Measurements from ENCODE around the gene ARID3B. TPM values are rescaled to one million over a fixed set of nuclear protein-coding genes. Genes with fewer than 3 reads are reported as not detected.
"Not testable (repeated sequence)": the region's sequence is repeated elsewhere in the genome, so short reads cannot be mapped to it uniquely, and the experiment has no call there.

ARID3B gene
- total RNA-seq, 5 donors from 2014 or later (not counting 1 experiment from before 2014, with no cell fraction given): 36.2 to 48.7 (median 42.9) TPM

- WGBS (ENCODE audit: insufficient coverage): no CpG with 5 or more reads among the region's 3 CpGs
- ChIA-PET CTCF (no interaction called here), POLR2A (interaction anchor here in 1 of 2 donors (0.7 kb wide), 1 partner anchor 94 kb away, joined by 3 read pairs; no protein-coding TSS in a partner anchor)
- no peaks in the 10 kb centered on the region for H3K27me3 ChIP-seq (replicated peaks in 1 of 2; ENCODE audit: control insufficient read depth in 2 of 2, extremely low read depth in 1 of 2, insufficient read depth in 2 of 2, low read length in 1 of 2)
- H3K27me3 Mint-ChIP-seq: no peaks in the 10 kb centered on the region
- DNase-seq: no peak
- no peak overlapping the region for H3K27ac Mint-ChIP-seq
- H3K4me3 Mint-ChIP-seq: no peak overlapping the region
- H3K4me3 ChIP-seq (ENCODE audit: control insufficient read depth in 1 of 2, extremely low read depth in 1 of 2, low read length in 1 of 2): no peak overlapping the region
- peaks cover 30% of the 10 kb centered on the region for H3K36me3 Mint-ChIP-seq
- H3K9me3 Mint-ChIP-seq: no peaks in the 10 kb centered on the region
- peaks cover 0 to 2% of the 10 kb centered on the region in 2 donors for H3K36me3 ChIP-seq (ENCODE audit: control insufficient read depth in 2 of 2, extremely low read depth in 1 of 2, insufficient read depth in 1 of 2, low read length in 1 of 2)
- H3K4me1 Mint-ChIP-seq: no peaks in the 10 kb centered on the region
- no peaks in the 10 kb centered on the region for H3K4me1 ChIP-seq (ENCODE audit: control insufficient read depth in 1 of 2, extremely low read depth in 1 of 2, insufficient read depth in 2 of 2, low read length in 2 of 2)
- no peaks in the 10 kb centered on the region for H3K9me3 ChIP-seq
- no peak overlapping the region for H3K27ac ChIP-seq (ENCODE audit: low read length)
- no peak for ATAC-seq (replicated peaks in 1 of 4)
Observed at GRCh38 chr15:74504418-74504817, 36.6 kb upstream of the ARID3B start.

DNA sequence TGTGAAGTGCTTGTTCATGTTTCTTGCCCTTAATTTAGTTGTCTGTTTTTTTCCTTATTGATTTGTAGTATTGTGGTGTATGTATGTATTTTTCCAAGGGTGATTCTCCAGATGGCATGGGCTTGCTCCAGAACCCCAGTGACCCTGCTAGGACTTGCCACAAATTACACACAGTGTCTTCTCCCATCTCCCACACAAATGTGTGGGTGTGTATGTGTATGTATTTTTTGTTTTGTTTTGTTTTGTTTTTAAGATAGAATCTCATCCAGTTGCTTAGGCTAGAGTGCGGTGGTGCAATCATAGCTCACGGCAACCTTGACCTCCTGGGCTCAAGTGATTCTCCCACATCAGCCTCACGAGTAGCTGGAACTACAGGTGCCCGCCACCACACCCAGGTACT is 36.2 kb upstream of the ARID3B start:
- no peaks in the 10 kb centered on the region for H3K9me3 ChIP-seq
- no peaks in the 10 kb centered on the region for H3K27me3 ChIP-seq (replicated peaks in 1 of 2; ENCODE audit: control insufficient read depth in 2 of 2, extremely low read depth in 1 of 2, insufficient read depth in 2 of 2, low read length in 1 of 2)
- H3K36me3 Mint-ChIP-seq: peaks cover 30% of the 10 kb centered on the region
- CTCF ChIA-PET: no interaction called here
- no peak overlapping the region for H3K27ac ChIP-seq (ENCODE audit: low read length)
- H3K9me3 Mint-ChIP-seq: no peaks in the 10 kb centered on the region
- H3K4me1 Mint-ChIP-seq: no peaks in the 10 kb centered on the region
- no peaks in the 10 kb centered on the region for H3K27me3 Mint-ChIP-seq
- H3K4me3 ChIP-seq (ENCODE audit: control insufficient read depth in 1 of 2, extremely low read depth in 1 of 2, low read length in 1 of 2): no peak overlapping the region
- no peak overlapping the region for H3K27ac Mint-ChIP-seq
- ATAC-seq (replicated peaks in 1 of 4) (no peak), DNase-seq (no peak)
- POLR2A ChIA-PET: no interaction called here
- H3K4me1 ChIP-seq (ENCODE audit: control insufficient read depth in 1 of 2, extremely low read depth in 1 of 2, insufficient read depth in 2 of 2, low read length in 2 of 2): no peaks in the 10 kb centered on the region
- H3K36me3 ChIP-seq (ENCODE audit: control insufficient read depth in 2 of 2, extremely low read depth in 1 of 2, insufficient read depth in 1 of 2, low read length in 1 of 2): peaks cover 0 to 2% of the 10 kb centered on the region in 2 donors
- H3K4me3 Mint-ChIP-seq: no peak overlapping the region
- 100% methylated on average over 1 of the region's 4 CpGs for WGBS (ENCODE audit: insufficient coverage)

DNA sequence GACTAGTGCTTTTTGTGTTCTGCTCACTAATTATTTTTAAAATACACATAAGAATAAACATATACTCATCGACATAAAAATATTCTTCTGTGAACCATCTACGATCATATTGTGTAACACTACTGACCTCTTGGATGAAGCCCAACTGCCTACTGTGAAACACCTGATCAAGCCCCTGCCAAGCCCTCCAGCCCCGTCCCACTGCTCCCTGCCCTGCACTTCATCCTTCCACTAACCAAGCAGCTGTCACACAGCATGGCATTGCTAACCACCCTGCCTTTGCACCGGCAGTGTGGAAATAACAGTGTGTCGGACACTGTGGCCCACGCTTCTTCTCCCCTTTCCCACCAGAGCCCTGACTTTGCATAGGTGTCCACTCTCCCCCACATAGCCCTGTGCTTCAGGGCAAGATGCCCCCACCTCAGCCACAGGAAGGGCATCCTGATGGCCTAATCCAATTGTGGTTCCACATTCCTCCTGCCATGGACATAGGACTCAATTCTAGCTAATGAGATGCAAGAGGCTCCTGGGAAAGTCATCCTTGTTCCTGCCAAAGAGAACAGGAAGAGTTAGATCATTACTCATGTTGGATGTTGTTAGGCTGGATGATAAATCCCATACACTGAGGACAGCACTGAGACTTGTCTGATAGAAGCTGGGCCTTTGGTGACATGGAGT is 35.0 kb upstream of the ARID3B start:
- H3K4me1 ChIP-seq (ENCODE audit: control insufficient read depth in 1 of 2, extremely low read depth in 1 of 2, insufficient read depth in 2 of 2, low read length in 2 of 2): no peaks in the 10 kb centered on the region
- no peak overlapping the region for H3K4me3 ChIP-seq (ENCODE audit: control insufficient read depth in 1 of 2, extremely low read depth in 1 of 2, low read length in 1 of 2)
- 100% methylated on average over 5 of the region's 6 CpGs for WGBS (ENCODE audit: insufficient coverage)
- DNase-seq (no peak), ATAC-seq (replicated peaks in 1 of 4) (no peak)
- H3K27me3 ChIP-seq (replicated peaks in 1 of 2; ENCODE audit: control insufficient read depth in 2 of 2, extremely low read depth in 1 of 2, insufficient read depth in 2 of 2, low read length in 1 of 2): no peaks in the 10 kb centered on the region
- no peaks in the 10 kb centered on the region for H3K9me3 ChIP-seq
- ChIA-PET POLR2A (no interaction called here), CTCF (no interaction called here)
- H3K36me3 Mint-ChIP-seq: peaks cover 30% of the 10 kb centered on the region
- no peak overlapping the region for H3K27ac Mint-ChIP-seq
- peaks cover 0 to 2% of the 10 kb centered on the region in 2 donors for H3K36me3 ChIP-seq (ENCODE audit: control insufficient read depth in 2 of 2, extremely low read depth in 1 of 2, insufficient read depth in 1 of 2, low read length in 1 of 2)
- no peak overlapping the region for H3K4me3 Mint-ChIP-seq
- no peaks in the 10 kb centered on the region for H3K4me1 Mint-ChIP-seq
- H3K9me3 Mint-ChIP-seq: no peaks in the 10 kb centered on the region
- H3K27ac ChIP-seq (ENCODE audit: low read length): no peak overlapping the region
- no peaks in the 10 kb centered on the region for H3K27me3 Mint-ChIP-seq

DNA sequence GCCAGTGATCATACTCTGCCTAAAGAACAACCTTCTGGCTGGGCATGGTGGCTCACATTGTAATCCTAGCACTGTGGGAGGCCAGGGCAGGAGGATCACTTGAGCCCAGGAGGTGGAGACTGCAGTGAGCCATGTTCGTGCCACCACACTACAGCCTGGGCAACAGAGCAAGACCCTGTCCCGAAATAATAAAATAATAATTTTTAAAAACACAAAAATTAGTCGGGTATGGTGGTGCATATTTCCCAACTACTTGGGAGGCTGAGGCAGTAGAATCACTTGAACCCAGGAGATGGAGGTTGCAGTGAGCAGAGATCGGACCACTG is 34.5 kb upstream of the ARID3B start:
- H3K4me3 ChIP-seq (ENCODE audit: control insufficient read depth in 1 of 2, extremely low read depth in 1 of 2, low read length in 1 of 2): no peak overlapping the region
- H3K36me3 ChIP-seq (ENCODE audit: control insufficient read depth in 2 of 2, extremely low read depth in 1 of 2, insufficient read depth in 1 of 2, low read length in 1 of 2): peaks cover 0 to 2% of the 10 kb centered on the region in 2 donors
- CTCF ChIA-PET: no interaction called here
- no peaks in the 10 kb centered on the region for H3K9me3 Mint-ChIP-seq
- H3K27me3 Mint-ChIP-seq: no peaks in the 10 kb centered on the region
- H3K4me3 Mint-ChIP-seq: no peak overlapping the region
- ATAC-seq (replicated peaks in 1 of 4) (no peak), DNase-seq (no peak)
- H3K4me1 ChIP-seq (ENCODE audit: control insufficient read depth in 1 of 2, extremely low read depth in 1 of 2, insufficient read depth in 2 of 2, low read length in 2 of 2): no peaks in the 10 kb centered on the region
- peaks cover 0 to under 1% (median 0%) of the 10 kb centered on the region in 3 donors for H3K4me1 Mint-ChIP-seq
- no peak overlapping the region for H3K27ac ChIP-seq (ENCODE audit: low read length)
- no CpG with 5 or more reads among the region's 4 CpGs for WGBS (ENCODE audit: insufficient coverage)
- H3K36me3 Mint-ChIP-seq: peaks cover 30% of the 10 kb centered on the region
- H3K9me3 ChIP-seq: no peaks in the 10 kb centered on the region
- POLR2A ChIA-PET: no interaction called here
- no peak overlapping the region for H3K27ac Mint-ChIP-seq
- H3K27me3 ChIP-seq (replicated peaks in 1 of 2; ENCODE audit: control insufficient read depth in 2 of 2, extremely low read depth in 1 of 2, insufficient read depth in 2 of 2, low read length in 1 of 2): no peaks in the 10 kb centered on the region

- H3K27me3 ChIP-seq (replicated peaks in 1 of 2; ENCODE audit: control insufficient read depth in 2 of 2, extremely low read depth in 1 of 2, insufficient read depth in 2 of 2, low read length in 1 of 2): no peaks in the 10 kb centered on the region
- no peak overlapping the region for H3K4me3 Mint-ChIP-seq
- no peaks in the 10 kb centered on the region for H3K36me3 ChIP-seq (ENCODE audit: control insufficient read depth in 2 of 2, extremely low read depth in 1 of 2, insufficient read depth in 1 of 2, low read length in 1 of 2)
- POLR2A ChIA-PET: no interaction called here
- ATAC-seq (replicated peaks in 1 of 4): no peak
- no peaks in the 10 kb centered on the region for H3K36me3 Mint-ChIP-seq
- no peak overlapping the region for H3K27ac ChIP-seq (ENCODE audit: low read length)
- no peaks in the 10 kb centered on the region for H3K9me3 Mint-ChIP-seq
- peaks cover 0 to 2% of the 10 kb centered on the region in 2 experiments for H3K4me1 ChIP-seq (ENCODE audit: control insufficient read depth in 1 of 2, extremely low read depth in 1 of 2, insufficient read depth in 2 of 2, low read length in 2 of 2)
- H3K4me3 ChIP-seq (ENCODE audit: control insufficient read depth in 1 of 2, extremely low read depth in 1 of 2, low read length in 1 of 2): no peak overlapping the region
- H3K9me3 ChIP-seq: no peaks in the 10 kb centered on the region
- no peak for DNase-seq
- H3K27ac Mint-ChIP-seq: no peak overlapping the region
- CTCF ChIA-PET: no interaction called here
- WGBS (ENCODE audit: insufficient coverage): no CpG with 5 or more reads among the region's 4 CpGs
- H3K4me1 Mint-ChIP-seq: peaks cover 0 to 7% (median 7%) of the 10 kb centered on the region in 3 donors
- H3K27me3 Mint-ChIP-seq: no peaks in the 10 kb centered on the region
Observed at GRCh38 chr15:74511583-74511982, 29.4 kb upstream of the ARID3B start.

DNA sequence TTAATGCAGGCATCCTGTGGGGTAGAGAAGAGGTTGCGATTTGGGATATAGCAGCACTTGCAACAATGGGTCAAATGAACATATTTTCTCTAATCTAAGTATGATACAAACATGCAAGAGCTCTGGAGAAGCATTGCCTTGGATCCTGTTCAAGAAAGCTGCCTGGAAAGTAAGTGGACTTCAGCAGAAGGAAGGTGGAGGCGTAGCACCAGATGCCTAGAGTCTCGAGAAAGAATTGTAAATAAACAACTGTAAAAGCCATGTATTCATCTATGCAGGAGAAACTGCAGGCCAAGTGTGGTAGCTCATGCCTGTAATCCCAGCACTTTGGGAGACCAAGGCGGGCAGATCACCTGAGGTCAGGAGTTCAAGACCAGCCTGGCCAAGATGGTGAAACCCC is 27.0 kb upstream of the ARID3B start:
- POLR2A ChIA-PET; H3K4me3 Mint-ChIP-seq; H3K9me3 ChIP-seq; H3K27ac ChIP-seq (ENCODE audit: low read length); H3K36me3 Mint-ChIP-seq; ATAC-seq (replicated peaks in 1 of 4); H3K27me3 Mint-ChIP-seq; DNase-seq; H3K27me3 ChIP-seq (replicated peaks in 1 of 2; ENCODE audit: control insufficient read depth in 2 of 2, extremely low read depth in 1 of 2, insufficient read depth in 2 of 2, low read length in 1 of 2); H3K27ac Mint-ChIP-seq; H3K36me3 ChIP-seq (ENCODE audit: control insufficient read depth in 2 of 2, extremely low read depth in 1 of 2, insufficient read depth in 1 of 2, low read length in 1 of 2); H3K4me3 ChIP-seq (ENCODE audit: control insufficient read depth in 1 of 2, extremely low read depth in 1 of 2, low read length in 1 of 2); H3K4me1 Mint-ChIP-seq; H3K4me1 ChIP-seq (ENCODE audit: control insufficient read depth in 1 of 2, extremely low read depth in 1 of 2, insufficient read depth in 2 of 2, low read length in 2 of 2); H3K9me3 Mint-ChIP-seq: not testable (repeated sequence)
- 92% methylated on average over 2 of the region's 4 CpGs for WGBS (ENCODE audit: insufficient coverage)
- CTCF ChIA-PET: interaction anchor here in 1 of 2 donors (0.7 kb wide), 1 partner anchor 686 kb away, joined by 5 read pairs; no protein-coding TSS in a partner anchor

DNA sequence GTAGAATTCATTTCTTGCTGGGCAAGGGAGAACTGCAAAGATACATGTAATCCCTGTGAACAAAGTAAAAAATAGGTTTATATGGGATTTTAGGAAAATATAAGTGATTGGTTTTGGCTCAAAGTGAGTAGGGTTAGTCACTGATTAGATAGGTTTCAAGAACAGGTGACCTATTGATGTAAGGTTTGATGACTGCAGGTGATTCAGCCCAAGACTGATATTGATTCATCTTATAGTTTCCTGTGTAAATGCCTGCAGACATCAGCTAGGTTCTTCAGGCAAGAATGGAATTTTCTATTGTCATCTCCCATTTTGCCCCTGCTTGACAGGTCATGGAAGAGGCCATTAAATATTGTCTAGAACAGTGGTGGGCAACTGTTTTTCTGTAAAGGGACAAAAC is 23.9 kb upstream of the ARID3B start:
- Mint-ChIP-seq H3K4me1 (peaks cover 0 to 3% (median under 1%) of the 10 kb centered on the region in 3 donors), H3K4me3 (no peak overlapping the region), H3K9me3 (no peaks in the 10 kb centered on the region), H3K36me3 (no peaks in the 10 kb centered on the region), H3K27ac (no peak overlapping the region), H3K27me3 (no peaks in the 10 kb centered on the region)
- Histone ChIP-seq H3K4me3 (ENCODE audit: control insufficient read depth in 1 of 2, extremely low read depth in 1 of 2, low read length in 1 of 2) (no peak overlapping the region), H3K36me3 (ENCODE audit: control insufficient read depth in 2 of 2, extremely low read depth in 1 of 2, insufficient read depth in 1 of 2, low read length in 1 of 2) (no peaks in the 10 kb centered on the region), H3K27me3 (replicated peaks in 1 of 2; ENCODE audit: control insufficient read depth in 2 of 2, extremely low read depth in 1 of 2, insufficient read depth in 2 of 2, low read length in 1 of 2) (no peaks in the 10 kb centered on the region), H3K9me3 (no peaks in the 10 kb centered on the region), H3K27ac (ENCODE audit: low read length) (no peak overlapping the region), H3K4me1 (ENCODE audit: control insufficient read depth in 1 of 2, extremely low read depth in 1 of 2, insufficient read depth in 2 of 2, low read length in 2 of 2) (no peaks in the 10 kb centered on the region)
- CTCF ChIA-PET: interaction anchor here in 1 of 2 donors (0.6 kb wide), 1 partner anchor 781 kb away, joined by 3 read pairs; no protein-coding TSS in a partner anchor
- no peak for DNase-seq
- POLR2A ChIA-PET: no interaction called here
- no peak for ATAC-seq (replicated peaks in 1 of 4)
